HG02610 (cell line): ENCODE results near the gene TMEM214.

Source experiments
- ATAC-seq: cut with Tn5 transposase; IDR thresholded peaks from one replicate; pipeline ENCODE4 v1.9.1; 2021; ENCODE audit warnings: mild to moderate bottlenecking, moderate library complexity; ENCODE audit not compliant: unreplicated experiment

The TMEM214 gene

DNA sequence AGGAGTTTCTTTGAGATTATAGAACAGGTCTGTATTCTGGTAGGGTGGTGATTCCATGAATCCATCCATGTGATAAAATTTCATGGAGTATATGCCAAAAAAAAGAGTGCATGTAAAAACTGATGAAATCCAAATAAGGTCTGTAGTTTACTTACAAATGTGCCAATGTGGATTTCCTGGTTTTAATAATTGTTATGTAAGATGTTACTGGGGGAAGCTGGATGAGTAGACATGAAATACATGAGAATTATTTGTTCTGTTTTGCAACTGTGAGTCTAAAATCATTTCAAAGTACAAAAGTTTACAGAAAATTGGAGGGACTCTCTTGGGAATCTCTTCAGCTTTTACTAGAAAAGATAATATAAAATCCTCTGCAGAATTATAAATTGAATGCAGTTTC, 23.7 kb upstream of the TMEM214 start:
- ATAC-seq: no peak

DNA sequence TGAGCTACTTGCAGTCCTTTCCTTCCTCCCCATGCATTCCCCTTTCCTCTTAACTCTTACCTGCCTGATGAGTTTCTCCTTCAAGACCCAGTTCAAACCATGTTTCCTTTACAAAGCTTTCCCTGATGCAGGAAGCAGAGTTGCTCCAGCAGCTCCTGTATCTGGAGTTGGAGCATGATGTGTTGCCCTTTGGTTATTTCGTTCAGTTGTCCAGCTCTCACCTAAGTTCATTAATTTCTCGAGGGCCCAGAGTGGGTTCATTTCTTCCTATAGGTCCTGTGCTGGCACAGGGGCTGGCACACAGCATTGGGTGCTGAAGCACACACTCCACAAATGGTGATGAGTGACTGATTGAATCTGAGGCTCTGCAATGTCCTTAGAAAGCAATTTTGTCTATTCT, 23.0 kb upstream of the TMEM214 start:
- ATAC-seq: no peak

DNA sequence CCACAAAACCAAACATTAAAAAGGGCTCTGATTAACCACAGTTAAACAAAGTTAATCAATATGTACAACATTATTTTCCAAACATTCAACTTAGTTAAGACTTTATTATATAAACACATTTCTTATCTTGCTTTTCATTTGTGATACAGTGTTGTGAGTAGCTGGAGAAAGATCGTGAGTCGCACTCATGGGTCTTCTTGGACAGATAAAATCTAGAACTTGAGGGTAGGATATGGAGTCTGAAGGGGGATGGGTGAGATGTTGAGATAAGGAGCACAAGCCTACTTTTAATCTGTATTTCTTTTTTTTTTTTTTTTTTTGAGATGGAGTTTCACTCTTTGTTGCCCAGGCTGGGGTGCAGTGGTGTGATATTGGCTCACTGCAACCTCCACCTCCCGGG, 22.6 kb upstream of the TMEM214 start:
- ATAC-seq: no peak

DNA sequence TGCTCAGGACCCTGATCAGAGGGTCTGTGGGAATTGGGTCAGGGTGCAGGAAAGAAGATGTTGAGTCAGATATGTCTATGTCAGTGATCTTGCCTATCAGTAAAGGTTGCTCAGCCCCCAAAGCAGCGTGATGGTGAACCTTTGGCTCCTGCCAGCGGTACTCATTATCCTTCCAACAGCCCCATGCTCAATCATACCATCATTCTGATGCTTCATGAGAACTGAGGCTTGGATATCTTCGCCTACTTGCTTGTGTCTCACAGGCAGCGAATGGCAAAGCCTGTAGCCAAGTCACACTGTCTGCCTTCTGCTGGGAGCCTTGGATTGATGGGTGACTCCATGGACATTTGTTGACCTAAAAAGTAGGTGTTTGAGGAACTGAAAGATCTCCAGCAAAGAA, 19.0 kb upstream of the TMEM214 start:
- ATAC-seq: no peak

DNA sequence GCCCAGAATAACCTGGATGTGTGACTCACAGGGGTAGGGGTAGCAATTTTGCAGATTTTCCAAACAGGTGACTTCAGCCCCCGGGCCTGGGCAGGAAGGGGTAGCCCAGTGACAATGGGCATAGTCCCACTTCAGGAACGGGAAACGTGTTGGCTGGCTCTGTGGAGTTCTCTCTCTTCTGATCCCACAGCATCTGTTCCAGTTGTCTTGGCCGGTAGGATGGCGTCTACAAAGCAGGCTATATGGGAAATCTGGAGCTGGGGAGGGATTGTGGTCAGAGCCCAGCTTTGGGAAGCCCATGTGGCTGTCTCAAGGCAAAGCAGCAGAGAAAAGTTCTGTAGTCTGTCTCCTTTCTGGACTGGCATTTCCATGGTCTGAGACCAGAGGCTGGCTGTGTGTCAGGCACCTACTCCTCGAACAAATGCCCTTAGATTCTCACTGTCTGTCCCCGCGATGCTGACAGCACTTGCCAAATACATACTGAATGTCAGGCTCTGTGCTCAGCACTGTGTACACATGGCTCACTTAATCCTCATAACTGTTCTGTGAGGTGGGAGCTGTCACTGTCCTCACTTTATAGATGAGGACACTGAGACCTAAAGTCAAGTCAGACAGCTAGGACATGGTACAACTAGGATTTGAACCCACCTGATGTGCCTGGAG, 17.9 kb upstream of the TMEM214 start:
- ATAC-seq: no peak

DNA sequence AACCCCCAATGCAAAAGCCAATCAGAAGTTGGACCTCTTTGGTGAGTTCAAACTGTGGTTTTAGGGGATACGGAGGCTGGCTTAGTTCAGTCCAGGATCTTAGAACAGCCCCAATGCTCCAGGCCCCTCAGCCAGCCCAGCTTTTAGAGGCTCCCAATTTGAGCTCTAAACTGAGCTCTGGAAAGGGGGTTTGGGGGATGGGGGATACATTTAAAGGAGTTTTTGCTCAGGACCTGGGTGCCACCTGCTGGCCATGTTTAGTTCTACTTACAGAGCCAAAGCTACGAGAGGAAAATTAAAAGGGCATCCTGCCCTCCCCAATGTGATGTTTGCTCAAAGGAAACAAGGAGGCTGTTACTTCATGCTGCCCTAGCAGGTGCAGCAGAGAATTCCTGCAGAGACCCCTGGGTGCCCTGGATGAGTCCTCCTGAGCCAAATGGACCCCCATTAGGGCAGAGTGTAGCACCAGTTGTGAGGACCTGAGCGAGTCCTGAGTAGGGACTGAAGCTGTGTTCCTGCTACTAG, 15.9 kb upstream of the TMEM214 start:
- ATAC-seq: no peak

DNA sequence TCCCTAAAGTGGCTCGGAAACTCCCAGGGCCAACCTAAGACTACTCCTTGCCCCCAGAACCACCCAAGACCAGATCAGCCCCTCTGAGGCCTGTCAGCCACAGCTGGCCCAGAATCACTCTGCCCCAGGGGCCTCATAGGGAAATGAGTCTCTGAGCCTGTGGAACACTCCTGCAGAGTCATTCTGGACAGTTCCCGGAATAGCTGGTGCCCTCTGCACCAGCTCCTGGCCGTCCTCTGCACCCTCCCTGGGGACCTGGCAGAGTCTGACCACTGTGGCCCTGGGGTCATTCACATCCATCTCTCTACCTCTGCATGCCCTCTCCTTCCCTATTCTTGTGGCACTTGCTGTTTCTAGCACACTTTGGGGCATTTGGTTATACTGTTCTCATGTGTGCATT, 14.6 kb upstream of the TMEM214 start:
- ATAC-seq: no peak

DNA sequence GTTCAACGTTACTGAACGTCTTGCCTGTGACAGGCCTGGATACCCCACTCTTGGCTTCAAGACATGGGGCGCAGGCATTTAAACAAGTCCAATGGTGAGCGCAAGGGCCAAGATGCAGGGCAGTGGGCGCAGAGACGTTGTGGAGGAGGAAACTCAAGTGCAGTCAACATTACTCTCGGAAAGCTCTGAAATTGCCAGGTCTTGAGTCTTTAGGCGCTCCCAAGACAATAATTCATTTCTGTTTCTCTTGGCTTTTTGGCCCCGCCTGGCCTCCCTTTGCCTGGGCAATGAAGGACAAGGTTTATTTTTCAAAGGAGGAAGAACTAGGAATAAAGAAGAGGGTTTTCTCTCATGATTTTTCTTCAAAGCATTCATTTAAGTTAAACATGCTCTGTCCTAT, 13.3 kb upstream of the TMEM214 start:
- no peak for ATAC-seq

DNA sequence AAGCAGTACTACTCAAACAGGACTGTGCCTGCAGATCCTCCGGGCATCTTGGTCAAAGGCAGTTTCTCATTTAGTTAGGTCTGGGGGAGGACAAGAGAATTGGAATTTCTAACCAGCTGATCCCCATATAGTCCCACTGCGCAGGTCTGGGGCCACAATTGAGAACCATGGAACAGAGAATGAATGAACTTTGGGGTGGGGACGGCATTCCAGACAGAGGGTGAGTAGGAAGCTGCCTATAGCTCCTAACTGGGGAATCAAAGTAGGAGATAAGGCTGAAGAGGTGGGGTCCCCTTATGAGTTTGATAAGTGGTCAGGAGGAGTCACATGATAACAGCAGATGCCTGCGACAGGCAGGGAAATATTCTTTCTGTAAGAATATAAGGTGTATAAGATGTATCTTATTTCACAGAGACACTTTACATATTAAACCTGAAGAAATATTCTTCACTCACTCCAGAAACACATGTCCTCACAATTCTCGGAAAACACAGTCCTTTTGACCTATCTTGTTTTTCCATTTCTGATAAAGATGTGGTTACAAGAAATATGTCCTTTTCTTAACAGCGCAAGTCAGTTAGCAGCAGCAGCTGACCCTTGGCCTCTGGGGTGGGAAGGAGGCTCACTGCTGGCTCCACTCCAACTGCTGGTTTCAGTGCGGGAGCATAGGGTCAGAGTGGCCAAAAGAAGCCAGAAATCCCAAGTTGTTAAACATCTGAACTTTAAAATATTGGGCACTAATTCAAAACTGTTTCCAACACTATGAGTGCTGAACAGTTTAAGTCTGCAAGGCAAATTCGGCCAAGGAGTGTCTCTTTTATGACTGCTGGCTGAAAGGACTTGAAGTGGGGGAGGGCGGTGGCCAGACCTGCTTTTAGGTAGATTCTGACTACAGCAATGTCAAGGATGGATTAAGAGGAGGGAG, 12.6 kb upstream of the TMEM214 start:
- ATAC-seq: no peak

DNA sequence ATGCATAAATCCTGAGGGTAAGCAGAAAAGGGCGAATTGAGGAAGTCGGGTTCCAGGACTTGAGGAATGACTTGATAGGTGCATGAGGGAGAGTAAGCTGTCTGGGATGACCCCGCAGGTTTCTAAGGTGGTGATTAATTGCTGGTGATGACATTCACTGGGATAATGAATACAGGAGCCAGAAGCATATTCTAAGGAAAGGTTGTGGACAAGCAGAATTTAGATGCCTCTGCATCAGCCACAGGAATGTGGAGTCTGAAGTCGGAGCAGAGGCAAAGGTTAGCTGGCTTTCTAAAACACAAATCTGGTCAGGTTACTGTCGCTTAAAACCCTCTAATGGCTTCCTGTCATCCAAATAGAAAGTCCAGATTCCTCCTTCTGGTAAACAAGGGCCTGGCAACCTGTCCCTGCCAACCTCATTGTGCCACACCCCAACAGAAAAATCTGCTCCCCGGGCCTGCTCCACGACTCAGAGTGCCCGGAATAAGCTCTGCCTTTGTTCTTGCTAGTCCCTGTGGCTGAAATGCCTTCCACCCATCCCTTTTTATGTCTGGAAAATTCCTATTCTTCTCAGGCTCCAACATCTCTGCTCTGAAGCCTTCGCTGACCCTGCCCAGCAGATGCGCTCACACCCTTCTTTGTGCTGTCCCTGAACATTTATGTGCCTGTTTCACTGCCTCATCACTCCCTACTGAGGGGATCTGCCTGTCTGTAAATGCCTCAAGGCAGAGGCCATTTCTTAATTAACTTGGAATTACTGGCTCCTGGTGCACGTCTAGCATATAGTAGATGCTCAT, 11.3 kb upstream of the TMEM214 start:
- ATAC-seq: no peak

DNA sequence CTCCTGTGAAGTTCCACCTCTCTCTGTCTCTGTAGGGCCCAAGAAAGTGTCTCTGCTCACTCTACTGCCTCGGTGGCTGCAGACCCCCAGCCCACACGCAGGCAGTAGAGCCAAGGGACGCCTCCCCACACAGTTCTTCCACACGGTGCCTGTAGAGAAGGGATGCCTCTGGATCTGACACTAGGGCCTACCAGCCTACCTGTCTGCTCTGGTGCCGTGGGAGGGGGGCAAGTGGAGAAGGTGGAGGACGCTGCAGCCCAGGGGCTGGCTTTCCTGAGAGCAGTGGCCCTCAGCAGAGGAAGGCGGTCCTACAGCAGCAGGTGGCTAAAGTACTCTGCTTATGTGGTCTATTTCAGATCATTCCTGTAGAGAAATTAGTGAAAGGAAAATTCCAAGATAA, 9.0 kb upstream of the TMEM214 start:
- no peak for ATAC-seq

DNA sequence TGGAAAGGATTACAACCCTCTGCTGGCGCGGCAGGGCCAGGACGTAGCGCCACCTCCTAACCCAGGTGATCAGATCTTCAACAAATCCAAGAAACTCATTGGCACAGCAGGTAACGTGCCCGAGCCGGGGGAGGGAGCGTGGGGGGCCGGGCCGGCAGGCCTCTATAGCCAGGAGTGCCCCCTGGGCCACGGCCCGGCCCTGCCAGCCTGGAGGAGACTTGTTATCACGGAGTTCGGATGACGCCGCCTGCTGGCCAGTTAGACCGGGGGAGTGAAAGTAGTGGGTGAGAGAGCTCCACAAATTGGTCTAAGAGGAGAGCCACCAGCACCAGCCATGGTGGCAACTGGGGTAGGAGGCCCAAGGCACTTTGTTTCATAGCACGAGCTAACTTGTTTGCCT, 8.6 kb upstream of the TMEM214 start:
- no peak for ATAC-seq

DNA sequence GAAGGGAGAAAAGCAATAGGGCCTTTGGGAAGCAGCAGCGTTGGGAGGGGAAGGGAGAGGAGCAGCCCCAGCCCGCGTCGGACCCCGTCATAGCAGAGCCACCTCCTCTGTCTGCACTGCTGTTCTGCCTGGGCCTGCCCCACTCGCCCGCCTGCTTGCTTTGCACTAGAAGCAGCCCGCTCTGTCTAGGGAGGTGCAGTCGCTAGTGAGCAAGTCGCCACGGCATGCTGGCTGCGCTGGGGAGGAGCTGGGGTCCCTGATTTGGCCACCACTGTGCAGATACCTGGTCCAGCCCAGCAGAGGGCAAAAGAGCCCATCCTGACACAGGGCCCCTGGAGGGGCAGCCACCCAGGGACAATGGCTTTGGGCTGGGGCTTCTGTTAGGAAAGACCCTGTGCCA, 8.0 kb upstream of the TMEM214 start:
- no peak for ATAC-seq

DNA sequence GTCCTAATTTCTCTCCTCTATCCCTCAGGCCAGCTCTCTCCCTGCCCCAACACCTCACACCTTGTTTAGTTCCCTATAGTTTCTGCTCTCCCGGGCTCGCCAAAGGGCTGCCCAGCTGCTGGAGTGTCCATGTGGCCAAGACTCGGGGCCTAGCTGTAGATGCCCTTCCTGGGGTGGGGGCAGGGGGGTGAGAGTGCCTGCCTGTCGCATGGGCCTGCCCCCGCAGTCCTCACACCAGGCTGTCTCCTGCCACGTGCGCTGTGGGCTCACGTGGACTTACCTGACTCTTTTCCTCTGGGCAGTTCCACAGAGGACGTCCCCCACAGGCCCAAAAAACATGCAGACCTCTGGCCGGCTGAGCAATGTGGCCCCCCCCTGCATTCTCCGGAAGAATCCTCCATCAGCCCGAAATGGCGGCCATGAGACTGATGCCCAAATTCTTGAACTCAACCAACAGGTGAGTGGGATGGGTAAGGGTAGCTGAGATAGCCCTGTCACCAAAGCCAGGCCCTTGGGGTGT, 7.4 kb upstream of the TMEM214 start:
- no peak for ATAC-seq

DNA sequence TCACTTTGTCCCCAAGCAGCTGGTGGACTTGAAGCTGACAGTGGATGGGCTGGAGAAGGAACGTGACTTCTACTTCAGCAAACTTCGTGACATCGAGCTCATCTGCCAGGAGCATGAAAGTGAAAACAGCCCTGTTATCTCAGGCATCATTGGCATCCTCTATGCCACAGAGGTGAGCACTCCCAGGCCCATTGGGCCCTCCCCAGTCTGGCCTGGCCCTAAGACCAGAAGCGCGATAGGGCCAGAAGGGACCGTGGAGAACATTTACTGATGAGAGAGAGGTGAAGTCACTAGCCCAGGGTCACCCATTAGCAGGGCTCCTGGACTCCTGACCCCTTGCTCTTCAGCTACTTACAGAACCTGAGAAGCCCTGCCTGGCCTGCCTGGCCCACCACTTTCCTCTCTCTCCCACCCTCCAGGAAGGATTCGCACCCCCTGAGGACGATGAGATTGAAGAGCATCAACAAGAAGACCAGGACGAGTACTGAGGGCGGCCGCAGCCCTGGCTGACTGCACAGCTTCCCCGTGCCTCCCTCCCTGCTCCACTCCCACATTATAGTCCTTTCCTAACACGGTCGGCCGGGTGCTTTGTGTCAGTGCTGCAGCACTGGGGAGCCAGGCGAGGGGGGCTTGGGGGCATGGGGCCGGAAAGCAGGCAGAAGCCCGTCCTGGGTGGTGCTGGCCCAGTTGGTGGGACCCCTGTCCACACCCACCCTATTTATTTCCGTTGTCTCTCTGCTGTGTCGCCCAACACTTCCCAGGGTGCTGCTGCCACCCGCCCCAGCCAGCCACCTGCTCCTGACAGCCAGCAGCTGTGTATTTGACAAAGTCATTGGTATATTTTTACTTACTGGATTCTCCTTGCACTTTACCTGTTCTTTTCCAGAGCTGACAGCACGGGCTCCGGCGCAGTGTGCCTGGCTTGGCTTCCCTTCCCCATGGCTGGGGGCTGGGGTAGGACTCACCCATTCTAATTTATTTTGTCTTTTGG, 6.6 kb upstream of the TMEM214 start:
- ATAC-seq: no peak

DNA sequence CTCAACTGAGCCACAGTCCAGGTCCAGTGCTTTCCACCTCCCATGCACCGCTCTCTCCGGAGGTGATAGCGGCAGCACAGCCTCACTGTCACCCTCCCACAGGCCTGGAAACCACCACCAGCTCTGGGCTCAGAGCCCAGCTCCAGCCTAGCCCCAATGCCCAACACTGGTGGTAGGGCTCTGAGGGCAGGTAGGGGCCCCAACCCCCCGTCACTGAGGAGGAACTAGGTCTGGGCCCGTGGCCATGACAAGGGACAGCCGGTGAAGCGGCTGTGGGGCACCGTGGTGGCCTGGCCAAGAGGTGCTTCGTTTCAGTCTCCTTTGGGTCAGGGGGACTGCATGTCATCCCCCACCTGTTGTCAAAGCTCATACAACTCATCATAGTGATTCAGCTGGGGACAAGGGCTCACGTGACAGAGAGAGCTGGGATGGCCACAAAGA, 5.5 kb upstream of the TMEM214 start:
- ATAC-seq: no peak

DNA sequence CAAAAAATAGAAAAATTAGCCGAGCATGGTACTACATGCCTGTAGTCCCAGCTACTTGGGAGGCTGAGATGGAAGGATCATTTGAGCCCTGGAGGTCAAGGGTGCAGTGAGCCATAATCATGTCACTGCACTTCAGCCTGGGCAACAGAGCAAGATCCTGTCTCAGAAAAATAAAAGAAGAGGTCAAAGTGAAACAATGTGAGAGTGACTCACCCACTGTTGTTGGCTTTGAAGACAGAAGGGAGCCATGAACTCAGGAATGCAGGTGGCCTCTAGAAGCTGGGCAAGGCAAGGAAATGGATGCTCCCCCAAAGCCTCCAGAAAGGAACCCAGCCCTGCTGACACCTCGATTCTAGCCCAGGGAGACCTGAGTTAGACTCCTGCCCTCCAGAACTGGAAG, 3.7 kb upstream of the TMEM214 start:
- no peak for ATAC-seq

DNA sequence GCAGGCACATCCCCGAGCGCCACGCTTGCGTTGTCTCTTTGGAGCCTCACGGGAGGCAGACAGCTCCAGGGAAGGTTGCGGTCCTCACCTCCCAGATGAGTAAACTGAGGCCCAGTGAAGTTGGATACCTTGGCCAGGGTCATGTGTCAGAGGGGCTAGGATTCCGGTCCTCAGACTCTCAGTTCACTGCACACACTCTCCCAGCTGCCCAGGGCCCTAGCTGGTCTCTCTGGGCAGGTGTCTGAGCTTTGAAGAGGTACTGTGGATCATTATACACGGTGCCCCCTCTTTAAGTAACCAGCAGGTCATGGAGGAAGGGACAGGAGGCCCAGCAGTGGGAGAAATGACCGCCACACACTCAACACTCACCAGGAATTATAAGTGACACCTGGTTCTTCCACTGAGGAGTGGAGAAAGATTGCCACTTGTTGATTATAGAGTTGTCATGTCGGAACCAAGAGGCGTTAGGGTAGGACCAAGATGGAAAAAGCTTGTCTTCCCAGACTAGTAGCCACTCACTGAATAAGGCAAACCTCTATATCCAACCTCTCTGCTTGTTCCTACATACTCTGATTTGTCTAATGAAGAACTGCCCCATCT, 588 bp downstream of the TMEM214 start:
- ATAC-seq: no peak

DNA sequence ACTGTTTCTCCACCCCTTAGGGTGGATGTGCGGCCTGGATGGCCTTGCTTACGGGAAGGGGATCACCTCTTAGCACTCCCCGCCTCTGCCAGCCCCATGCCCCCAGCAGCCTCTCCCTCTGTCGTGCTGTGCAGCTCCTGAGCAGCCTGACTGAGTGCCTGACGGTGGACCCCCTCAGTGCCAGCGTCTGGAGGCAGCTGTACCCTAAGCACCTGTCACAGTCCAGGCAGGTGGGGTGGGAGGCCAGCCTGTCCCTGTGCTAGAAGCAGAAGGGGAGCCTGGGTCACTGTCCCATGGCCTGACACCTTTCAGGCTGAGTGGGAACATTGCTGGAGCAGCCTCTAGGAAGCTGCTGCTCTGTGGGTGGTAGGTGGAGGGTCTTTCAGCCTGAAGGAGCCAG, 5.2 kb downstream of the TMEM214 start:
- ATAC-seq: no peak
